K562 (cell line): Measurements from ENCODE around the gene TOR1B. TPM values are rescaled to one million over a fixed set of nuclear protein-coding genes. Genes with fewer than 3 reads are reported as not detected.

Experiments
- ATAC-seq: fragments of 200-7000 bp; cut with Tn5 transposase; 3 replicates; pipeline ENCODE4 v1.9.1; 2020; ENCODE audit warnings: moderate library complexity
- BruUV-seq: library from RNA; stranded (reverse); fragments of 400-500 nt; replicated peaks from 2 replicates; lab custom pipeline; 2021; lab: Mats Ljungman, UMichigan
- CTCF ChIA-PET: fragments of 300-600 bp; formaldehyde crosslinking; extraction: SDS; loops from one replicate; lab custom pipeline; 2021; ENCODE audit warnings: low intra/inter-chr PET ratio; lab: Yijun Ruan, JAX
- POLR2A ChIA-PET: fragments of 300-600, 350-650 bp; sonication (Branson Sonifier 250); formaldehyde crosslinking; extraction: SDS; loops from one replicate; lab custom pipeline; 2021; ENCODE audit warnings: antibody characterized with exemption, inconsistent platforms; lab: Yijun Ruan, JAX
- DNase-seq, 4 experiments: peaks; one replicate each; pipeline versions ENCODE4 v3.0.0 to v3.0.0-alpha.2; 2011 to 2018; ENCODE audit warnings: low spot score in 3 of 4, mixed read lengths in 3 of 4; ENCODE audit errors: extremely low read depth in 1 of 4
- FAIRE-seq: peaks from 2 replicates; lab custom pipeline; 2011; peaks lifted over from hg19 to GRCh38; lab: Jason Lieb, UNC
- H2AFZ ChIP-seq: 2 replicates; pipeline ENCODE4 v1.6.0; 2011; ENCODE audit warnings: low read depth, low read length, control low read depth, inconsistent platforms
- H3K27ac ChIP-seq: fragments of 200-600 bp; 3 replicates; pipeline ENCODE4 v1.8.0; 2011; ENCODE audit warnings: low read depth, mild to moderate bottlenecking, control low read depth, inconsistent platforms, low read length, moderate library complexity, mixed read lengths; ENCODE audit errors: extremely low read depth
- H3K27me3 ChIP-seq, 2 experiments: fragments of 300-600 bp in 1 of 2; 2 replicates in 1 of 2; 3 replicates in 1 of 2; pipeline versions ENCODE4 v1.6.0 to v1.8.0; 2011; ENCODE audit warnings: inconsistent platforms in 2 of 2, low read length in 2 of 2, mild to moderate bottlenecking in 1 of 2, mixed read lengths in 1 of 2, moderate library complexity in 1 of 2; ENCODE audit not compliant: control insufficient read depth in 2 of 2, insufficient read depth in 2 of 2
- H3K36me3 ChIP-seq: fragments of 300-600 bp; 3 replicates; pipeline ENCODE4 v1.8.0; 2011; ENCODE audit warnings: mild to moderate bottlenecking, low read length, inconsistent platforms; ENCODE audit not compliant: control insufficient read depth, insufficient read depth
- H3K4me1 ChIP-seq, 2 experiments: fragments of 200-600 bp in 1 of 2; replicated peaks in 1 of 2; 2 replicates in 1 of 2; 3 replicates in 1 of 2; pipeline versions ENCODE4 v1.5.1 to v1.8.0; 2011; ENCODE audit warnings: inconsistent platforms in 2 of 2, low read length in 2 of 2, mild to moderate bottlenecking in 1 of 2, mixed read lengths in 1 of 2, moderate library complexity in 1 of 2; ENCODE audit not compliant: control insufficient read depth in 2 of 2, insufficient read depth in 2 of 2
- H3K4me2 ChIP-seq: 2 replicates; pipeline ENCODE4 v1.6.1; 2011; ENCODE audit warnings: low read length, control low read depth, inconsistent platforms, mixed read lengths; ENCODE audit not compliant: insufficient read depth
- H3K4me3 ChIP-seq: fragments of 200-600 bp; sonication (generic), shearing (Covaris generic); 2 replicates; pipeline ENCODE4 v1.5.1; 2016; ENCODE audit warnings: control low read depth, inconsistent platforms
- H3K79me2 ChIP-seq: fragments of 200-600 bp; 3 replicates; pipeline ENCODE4 v1.8.0; 2011; ENCODE audit warnings: low read length, inconsistent platforms; ENCODE audit not compliant: control insufficient read depth, insufficient read depth
- H3K9ac ChIP-seq, 2 experiments: 2 replicates each; pipeline versions ENCODE4 v1.6.0 to v1.6.1; 2011; ENCODE audit warnings: low read depth in 2 of 2, low read length in 2 of 2, control low read depth in 1 of 2, inconsistent platforms in 1 of 2, mild to moderate bottlenecking in 1 of 2, mixed read lengths in 1 of 2; ENCODE audit not compliant: insufficient read depth in 1 of 2
- H3K9me1 ChIP-seq: one replicate; pipeline ENCODE4 v1.6.0; 2011; ENCODE audit warnings: inconsistent platforms, mild to moderate bottlenecking, low read length, moderate library complexity; ENCODE audit not compliant: control insufficient read depth, insufficient read depth
- H3K9me3 ChIP-seq: replicated peaks from 2 replicates; pipeline ENCODE4 v1.5.1; 2011; ENCODE audit warnings: low read depth, low read length, inconsistent platforms; ENCODE audit not compliant: control insufficient read depth, insufficient read depth
- H4K20me1 ChIP-seq: replicated peaks from 2 replicates; pipeline ENCODE4 v1.6.1; 2011; ENCODE audit warnings: low read length, inconsistent platforms, mixed read lengths; ENCODE audit not compliant: control insufficient read depth, insufficient read depth
- CBFA2T3 ChIP-seq: fragments of 450-650 bp; IDR thresholded peaks from 2 replicates; pipeline ENCODE4 v1.6.1; 2017
- ESRRB ChIP-seq: fragments of 250-450 bp; sonication (Bioruptor Pico); IDR thresholded peaks from 2 replicates; pipeline ENCODE4 v1.5.0; 2020; ENCODE audit warnings: mild to moderate bottlenecking, moderate library complexity, borderline replicate concordance
- HINFP ChIP-seq: fragments of 450-650 bp; conservative IDR thresholded peaks from 2 replicates; pipeline ENCODE4 v1.6.1; 2016; ENCODE audit warnings: missing genetic modification characterization, low read depth, mild to moderate bottlenecking, control low read depth, missing compliant biosample characterization
- MIER1 ChIP-seq: fragments of 450-650 bp; IDR thresholded peaks from 2 replicates; pipeline ENCODE4 v1.6.1; 2016; ENCODE audit warnings: antibody characterized with exemption, mild to moderate bottlenecking, low read depth
- NFIC ChIP-seq: fragments of 450-650 bp; IDR thresholded peaks from 2 replicates; pipeline ENCODE4 v1.6.1; 2017; ENCODE audit warnings: mild to moderate bottlenecking, inconsistent platforms
- OTX1 ChIP-seq: fragments of 450-650 bp; formaldehyde crosslinking; IDR thresholded peaks from 2 replicates; pipeline ENCODE4 v1.4.0; 2022; ENCODE audit warnings: mild to moderate bottlenecking
- SNIP1 ChIP-seq: fragments of 450-650 bp; IDR thresholded peaks from 2 replicates; pipeline ENCODE4 v1.7.1; 2017; ENCODE audit warnings: low read depth, mild to moderate bottlenecking
- THRAP3 ChIP-seq: fragments of 450-650 bp; IDR thresholded peaks from 2 replicates; pipeline ENCODE4 v1.6.1; 2016; ENCODE audit warnings: mild to moderate bottlenecking, inconsistent platforms, borderline replicate concordance
- THRB ChIP-seq: fragments of 450-650 bp; formaldehyde crosslinking; conservative IDR thresholded peaks from 2 replicates; pipeline ENCODE4 v1.4.0; 2022; ENCODE audit warnings: mild to moderate bottlenecking, missing genetic modification characterization
- TRIM24 ChIP-seq, 2 experiments: fragments of 450-650 bp; IDR thresholded peaks; 2 replicates each; pipeline ENCODE4 v1.6.1; 2016
- ZBTB2 ChIP-seq: fragments of 450-650 bp; IDR thresholded peaks from 2 replicates; pipeline ENCODE4 v1.6.1; 2016; ENCODE audit warnings: antibody characterized with exemption
- ZBTB26 ChIP-seq: fragments of 450-650 bp; formaldehyde crosslinking; IDR thresholded peaks from 2 replicates; pipeline ENCODE4 v1.4.0; 2022; ENCODE audit warnings: missing genetic modification characterization
- ZNF512 ChIP-seq: IDR thresholded peaks from 2 replicates; pipeline ENCODE4 v1.6.1; 2016; ENCODE audit warnings: missing genetic modification characterization, missing compliant biosample characterization
- WGBS: fragments of 100-300 bp; shearing (Covaris generic); methylation state at CpG from one replicate; pipeline ENCODE4 v1.1.6; 2016; ENCODE audit warnings: low coverage, mixed read lengths; ENCODE audit not compliant: insufficient coverage; ENCODE audit errors: missing lambda C conversion rate; 5-methylcytosine and 5-hydroxymethylcytosine counted together
- in situ Hi-C: fragments of 300-500 bp; cut with MboI; formaldehyde crosslinking; loops from 4 replicates; pipeline ENCODE4 v1.15.0; 2018; ENCODE audit warnings: inconsistent platforms, mixed read lengths
- intact Hi-C: fragments of 100-400 bp; cut with micrococcal nuclease; formaldehyde crosslinking; loops from 2 replicates; pipeline ENCODE4 v1.14.2; 2022
- polyA plus RNA-seq, 8 experiments: library from polyadenylated mRNA; depleted of rRNA in 4 of 8; stranded (reverse) in 5 of 8; unstranded in 3 of 8; fragments of >200 nt; fragmentation: Nextera tagmentation in 2 of 8; fragmentation: Illumina TruSeq in 1 of 8; extraction: Ambion mirVana in 2 of 8; extraction: Trizol in 1 of 8; gene quantifications; 2 replicates each; pipeline versions ENCODE4 v1.2.1 to v1.2.3, GENCODE V29; 2011 to 2014; ENCODE audit warnings: inconsistent platforms in 1 of 8, missing spikeins in 1 of 8
- total RNA-seq, 7 experiments: library from RNA; depleted of rRNA in 6 of 7; stranded (reverse); fragments of >200 nt in 6 of 7; fragmentation: Illumina TruSeq in 2 of 7; extraction: Trizol in 2 of 7; gene quantifications; 2 replicates each; pipeline versions ENCODE4 v1.2.1 to v1.2.3, GENCODE V29; 2011 to 2021; ENCODE audit warnings: low replicate concordance in 1 of 7

Gene TOR1B
- total and polyA plus RNA-seq, 9 of the 15 experiments (the other 6 are each of a cell fraction or from before 2014, with no cell fraction given): 4.2 to 36.5 (median 24.6) TPM

- Histone ChIP-seq H3K36me3 (no peaks in the 10 kb centered on the region), H4K20me1 (no peaks in the 10 kb centered on the region), H3K4me2 (no peak overlapping the region), H2AFZ (no peak overlapping the region), H3K9me1 (no peaks in the 10 kb centered on the region), H3K79me2 (no peaks in the 10 kb centered on the region), H3K27ac (no peak overlapping the region), H3K9ac (no peak overlapping the region), H3K9me3 (no peaks in the 10 kb centered on the region), H3K4me1 (peaks cover 14 to 27% of the 10 kb centered on the region in 2 experiments), H3K27me3 (no peaks in the 10 kb centered on the region; a peak in 1 of 5 replicates), H3K4me3 (no peak overlapping the region)
- in situ Hi-C loops: loop anchor here (5.0 to 25.0 kb wide), 4 partner anchors 42 to 1492 kb away; partner anchors contain the start of genes ASB6, GOLGA2 and SWI5
- WGBS: 32% methylated on average over 7 of the region's 7 CpGs
- ATAC-seq (no peak), DNase-seq (no peak), FAIRE-seq (no peak)
- BruUV-seq: no TSS peak
- intact Hi-C loops: loop anchor here (10.0 kb wide), 1 partner anchor 645 kb away; no protein-coding TSS in a partner anchor
- ChIA-PET CTCF (interaction anchor here (0.7 kb wide), 1 partner anchor 53 kb away, joined by 3 read pairs; no protein-coding TSS in a partner anchor), POLR2A (interaction anchor here (0.7 to 1.2 kb wide), 2 partner anchors 17 to 27 kb away, joined by 3 to 4 read pairs; partner anchors contain the start of gene PTGES)
- TF ChIP-seq HINFP (tag) (peak; percentile 72; the same call in 1 of the 2 replicates), ZNF512 (tag) (peak; percentile 100), TRIM24 (IDR thresholded peaks at IDR 0.05) (peak in 1 of 2 experiments; percentile 24; a peak in 1 of 4 replicates), THRB (peak; percentile 84; the same call in 1 of the 2 replicates), ZBTB26 (CRISPR knock-in tag) (peak; percentile 94), CBFA2T3 (no peak), MIER1 (0 out of 2 replicates have a peak, but pooled peaks have one; percentile 26), THRAP3 (peak; percentile 70; the same call in 1 of the 2 replicates), SNIP1 (peak; percentile 47; the same call in 1 of the 2 replicates), ESRRB (CRISPR knock-in tag) (0 out of 2 replicates have a peak, but pooled peaks have one; percentile 16), ZBTB2 (peak; percentile 80), OTX1 (CRISPR knock-in tag) (peak; percentile 88; the same call in 1 of the 2 replicates), NFIC (0 out of 2 replicates have a peak, but pooled peaks have one; percentile 4)
Measured at GRCh38 chr9:129779560-129780190, 23.3 kb upstream of the TOR1B start.
